HG02610 (cell line): ENCODE measurements around the gene FTSJ3.
A peak's percentile ranks its signal among the peaks of the same experiment; 100 is the strongest.
"Not testable (repeated sequence)": the region's sequence is repeated elsewhere in the genome, so short reads cannot be mapped to it uniquely, and the experiment has no call there.

Source experiments
- ATAC-seq: cut with Tn5 transposase; IDR thresholded peaks from one replicate; pipeline ENCODE4 v1.9.1; 2021; ENCODE audit warnings: mild to moderate bottlenecking, moderate library complexity; ENCODE audit not compliant: unreplicated experiment

Gene FTSJ3

GRCh38 chr17:63827002-63827800, at the start of gene FTSJ3, which contains the start of gene PSMC5:
FTSJ3 (minus strand) TSS chr17:63827663; CDS start chr17:63826902, 761 bp downstream.
PSMC5 (plus strand) TSS chr17:63827431; CDS start chr17:63827491, 60 bp downstream.
- ATAC-seq, result peak; percentile 83

- ATAC-seq, result not testable (repeated sequence)
Measured at GRCh38 chr17:63874693-63875092, 47.2 kb upstream of the FTSJ3 start.

- not testable (repeated sequence) for ATAC-seq
Measured at GRCh38 chr17:63874061-63874626, 46.7 kb upstream of the FTSJ3 start.

- not testable (repeated sequence) for ATAC-seq
Measured at GRCh38 chr17:63873577-63873976, 46.1 kb upstream of the FTSJ3 start, which contains the start of gene CSH2. CSH2 (minus strand) TSS chr17:63873677; CDS start chr17:63873614, 63 bp downstream.

- ATAC-seq, result not testable (repeated sequence)
Measured at GRCh38 chr17:63871646-63872365, 44.3 kb upstream of the FTSJ3 start.

GRCh38 chr17:63870292-63870665, 42.8 kb upstream of the FTSJ3 start:
- not testable (repeated sequence) for ATAC-seq

- ATAC-seq, result not testable (repeated sequence)
Measured at GRCh38 chr17:63869491-63870291, 42.2 kb upstream of the FTSJ3 start.

- ATAC-seq, result not testable (repeated sequence)
Measured at GRCh38 chr17:63866625-63867024, 39.2 kb upstream of the FTSJ3 start.

GRCh38 chr17:63859257-63859656, 31.8 kb upstream of the FTSJ3 start:
- no peak for ATAC-seq

- ATAC-seq, result not testable (repeated sequence)
Measured at GRCh38 chr17:63856425-63856824, 29.0 kb upstream of the FTSJ3 start.

- ATAC-seq, result no peak
Measured at GRCh38 chr17:63855185-63855584, 27.7 kb upstream of the FTSJ3 start.

- no peak for ATAC-seq
Measured at GRCh38 chr17:63854709-63855108, 27.2 kb upstream of the FTSJ3 start.

GRCh38 chr17:63853260-63853659, 25.8 kb upstream of the FTSJ3 start:
- ATAC-seq, result no peak

- no peak for ATAC-seq
Measured at GRCh38 chr17:63850401-63850800, 22.9 kb upstream of the FTSJ3 start.

GRCh38 chr17:63848834-63849689, 21.6 kb upstream of the FTSJ3 start:
- ATAC-seq, result peak; percentile 86

- no peak for ATAC-seq
Measured at GRCh38 chr17:63847525-63848249, 20.2 kb upstream of the FTSJ3 start.

GRCh38 chr17:63845509-63845908, 18.0 kb upstream of the FTSJ3 start:
- ATAC-seq, result no peak

- ATAC-seq, result no peak
Measured at GRCh38 chr17:63843910-63844677, 16.6 kb upstream of the FTSJ3 start.
